ENCODE results near the gene CFAP91. TPM values are rescaled to one million over a fixed set of nuclear protein-coding genes. Genes with fewer than 3 reads are reported as not detected.

CFAP91 gene
- total and polyA plus RNA-seq, 2 donors (not counting 3 experiments of a cell fraction or from before 2014, with no cell fraction given): 0.40 to 0.54 TPM

DNA sequence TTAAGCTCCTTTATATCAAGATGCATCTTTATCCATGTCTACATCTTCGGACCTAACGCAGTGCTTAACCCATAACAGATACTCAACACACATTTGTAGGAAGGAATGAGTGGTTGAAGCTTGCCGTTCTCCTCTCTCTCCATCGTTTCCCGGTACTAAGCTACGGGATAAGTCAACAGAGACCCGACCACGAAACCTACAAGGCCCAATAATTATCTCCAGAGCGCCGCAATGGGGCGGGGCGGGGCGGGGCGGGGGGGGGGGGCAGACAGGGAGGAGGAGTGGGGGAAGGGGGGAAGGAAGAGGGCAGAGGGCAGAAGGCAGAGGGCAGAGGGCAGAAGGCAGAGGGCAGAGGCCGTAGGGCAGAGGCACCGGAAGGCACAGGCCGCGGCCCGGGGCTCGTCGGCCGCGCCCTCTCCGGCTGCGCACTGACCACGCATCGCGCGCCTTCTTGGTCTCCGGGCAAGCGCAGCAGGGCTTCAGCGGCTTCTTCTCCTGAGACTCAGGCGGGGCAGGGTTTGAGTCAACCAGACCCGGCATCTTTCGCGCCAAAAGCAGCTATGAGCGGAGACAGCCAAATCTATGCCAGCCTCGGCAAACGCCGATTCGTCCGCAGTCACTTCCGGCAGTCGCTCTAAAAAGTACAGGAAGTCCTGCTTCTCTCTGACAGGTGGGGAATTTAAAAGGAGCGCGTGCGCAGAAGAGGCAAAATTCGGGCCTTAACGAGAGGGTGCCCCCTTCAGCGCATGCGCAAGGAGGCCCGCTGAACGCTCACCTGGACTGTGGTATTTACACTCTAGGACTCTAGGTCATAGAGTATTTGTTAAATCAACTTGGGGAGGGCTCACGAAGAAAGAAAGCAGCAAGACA, 25.8 kb upstream of the CFAP91 start, which contains the start of gene COX17:
TSS of gene COX17 (minus strand) at position 636 of the 870 bp plus-strand sequence. CDS start at position 540, 96 bp downstream.
- H3K27ac ChIP-seq (ENCODE audit: insufficient read depth, low read depth, low read length): peak within 1 kb of the TSS; percentile 62

More for the DNA sequence above, 25.8 kb upstream of the CFAP91 start, which contains the start of gene COX17:
- DNase-seq (ENCODE audit: low read depth, low spot score): peak; percentile 93
- Histone ChIP-seq H3K79me2 (ENCODE audit: control insufficient read depth, insufficient read depth, low read length) (peaks cover 4% of the 10 kb centered on the region), H3K36me3 (ENCODE audit: control insufficient read depth in 2 of 2, extremely low read depth in 1 of 2, insufficient read depth in 2 of 2, low read length in 2 of 2) (peaks cover 0 to 4% of the 10 kb centered on the region in 2 experiments), H3K9ac (replicated peaks; ENCODE audit: extremely low read depth, insufficient read depth, low read length) (peak within 1 kb of the TSS; percentile 86), H3K4me2 (ENCODE audit: insufficient read depth, low read length) (peak within 1 kb of the TSS; percentile 80), H3K4me1 (ENCODE audit: control insufficient read depth, extremely low read depth, insufficient read depth, low read length) (peaks cover 15% of the 10 kb centered on the region), H3K27me3 (ENCODE audit: control insufficient read depth in 2 of 2, insufficient read depth in 2 of 2, low read length in 2 of 2) (no peaks in the 10 kb centered on the region), H2AFZ (ENCODE audit: low read depth, low read length) (peak within 1 kb of the TSS; percentile 95), H3K9me3 (replicated peaks; ENCODE audit: control insufficient read depth, insufficient read depth, low read length) (no peaks in the 10 kb centered on the region), H3K9me1 (replicated peaks; ENCODE audit: control insufficient read depth, extremely low read depth, insufficient read depth, low read length) (no peaks in the 10 kb centered on the region), H4K20me1 (replicated peaks; ENCODE audit: control insufficient read depth, extremely low read depth, insufficient read depth, low read length) (no peaks in the 10 kb centered on the region), H3K4me3 (replicated peaks in 1 of 3; ENCODE audit: insufficient read depth in 1 of 3, low read depth in 1 of 3, low read length in 3 of 3) (peak within 1 kb of the TSS; percentile 71 to 88 (median 75))
- FAIRE-seq: peak; percentile 80
- intact Hi-C loops (cut with micrococcal nuclease) (loop anchor here (1.0 to 2.0 kb wide), 6 partner anchors 40 to 416 kb away; partner anchors contain the start of genes ADPRH and TIMMDC1), dilution Hi-C loops (cut with MboI; ENCODE audit: extremely low pct_ligation_motif_present, low sequenced_read_pairs) (no loop called here)
- ChIA-PET POLR2A (interaction anchor here (0.6 to 0.7 kb wide), 3 partner anchors 17 to 159 kb away, joined by 4 read pairs; partner anchors contain the start of genes PLA1A and POPDC2), CTCF (interaction anchor here (0.6 to 2.2 kb wide), 12 partner anchors 13 to 436 kb away, joined by 3 to 9 read pairs (median 4); partner anchors contain the start of genes B4GALT4 and TMEM39A)
- TF ChIP-seq POLR2A (IDR thresholded peaks at IDR 0.05; ENCODE audit: low read depth, low read length): peak; percentile 21
- TF ChIP-seq JUN (IDR thresholded peaks at IDR 0.05; ENCODE audit: borderline replicate concordance, insufficient read depth, insufficient read length, low read depth): no peak
- TF ChIP-seq POLR2AphosphoS5 (IDR thresholded peaks at IDR 0.05; ENCODE audit: insufficient read depth, low read depth, low read length): peak; percentile 51
- TF ChIP-seq, protein P1, sequence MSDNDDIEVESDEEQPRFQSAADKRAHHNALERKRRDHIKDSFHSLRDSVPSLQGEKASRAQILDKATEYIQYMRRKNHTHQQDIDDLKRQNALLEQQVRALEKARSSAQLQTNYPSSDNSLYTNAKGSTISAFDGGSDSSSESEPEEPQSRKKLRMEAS (IDR thresholded peaks at IDR 0.05; ENCODE audit: insufficient read depth, insufficient read length): no peak
- TF ChIP-seq FOS (IDR thresholded peaks at IDR 0.05; ENCODE audit: borderline replicate concordance, insufficient read depth, low read length): no peak
- TF ChIP-seq GATA2 (IDR thresholded peaks at IDR 0.05; ENCODE audit: insufficient read depth, insufficient read length, low read depth, low read length): no peak
- no peak for TF ChIP-seq EZH2 (IDR thresholded peaks at IDR 0.05; ENCODE audit: borderline replicate concordance, low read depth, low read length, severe bottlenecking)
- no peak for TF ChIP-seq MYC (IDR thresholded peaks at IDR 0.05; ENCODE audit: low read depth, low read length)
- TF ChIP-seq, protein P2, sequence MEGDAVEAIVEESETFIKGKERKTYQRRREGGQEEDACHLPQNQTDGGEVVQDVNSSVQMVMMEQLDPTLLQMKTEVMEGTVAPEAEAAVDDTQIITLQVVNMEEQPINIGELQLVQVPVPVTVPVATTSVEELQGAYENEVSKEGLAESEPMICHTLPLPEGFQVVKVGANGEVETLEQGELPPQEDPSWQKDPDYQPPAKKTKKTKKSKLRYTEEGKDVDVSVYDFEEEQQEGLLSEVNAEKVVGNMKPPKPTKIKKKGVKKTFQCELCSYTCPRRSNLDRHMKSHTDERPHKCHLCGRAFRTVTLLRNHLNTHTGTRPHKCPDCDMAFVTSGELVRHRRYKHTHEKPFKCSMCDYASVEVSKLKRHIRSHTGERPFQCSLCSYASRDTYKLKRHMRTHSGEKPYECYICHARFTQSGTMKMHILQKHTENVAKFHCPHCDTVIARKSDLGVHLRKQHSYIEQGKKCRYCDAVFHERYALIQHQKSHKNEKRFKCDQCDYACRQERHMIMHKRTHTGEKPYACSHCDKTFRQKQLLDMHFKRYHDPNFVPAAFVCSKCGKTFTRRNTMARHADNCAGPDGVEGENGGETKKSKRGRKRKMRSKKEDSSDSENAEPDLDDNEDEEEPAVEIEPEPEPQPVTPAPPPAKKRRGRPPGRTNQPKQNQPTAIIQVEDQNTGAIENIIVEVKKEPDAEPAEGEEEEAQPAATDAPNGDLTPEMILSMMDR (IDR thresholded peaks at IDR 0.05; ENCODE audit: extremely low read depth in 1 of 2, insufficient read depth in 1 of 2, low read depth in 1 of 2, low read length in 2 of 2): no peak
- BruUV-seq (replicated peaks): no TSS peak

All from endothelial cell of umbilical vein (primary cell).